Endothelial cell of umbilical vein (primary cell): Measurements from ENCODE around the gene PSAPL1. TPM values are rescaled to one million over a fixed set of nuclear protein-coding genes. Genes with fewer than 3 reads are reported as not detected.

Source experiments
- BruUV-seq: library from RNA; stranded (reverse); fragments of 400-500 nt; replicated peaks from 2 replicates; lab custom pipeline; 2021; lab: Mats Ljungman, UMichigan
- CTCF ChIA-PET: fragments of 300-600, 350-600 bp; sonication (Branson Sonifier 250); formaldehyde crosslinking; loops from one replicate; lab custom pipeline; 2021; ENCODE audit warnings: antibody characterized with exemption, inconsistent platforms; lab: Charles Lee
- POLR2A ChIA-PET: fragments of 300-600, 350-600 bp; sonication (Branson Sonifier 250); formaldehyde crosslinking; loops from one replicate; lab custom pipeline; 2021; ENCODE audit warnings: antibody characterized with exemption, inconsistent platforms; lab: Charles Lee
- DNase-seq: peaks from one replicate; pipeline ENCODE4 v3.0.0-alpha.2; 2011; ENCODE audit warnings: low read depth, low spot score
- FAIRE-seq: peaks from 2 replicates; lab custom pipeline; 2011; peaks lifted over from hg19 to GRCh38; lab: Jason Lieb, UNC
- H2AFZ ChIP-seq: 2 replicates; pipeline ENCODE4 v1.6.0; 2012; ENCODE audit warnings: low read depth, low read length, control low read depth, inconsistent platforms
- H3K27ac ChIP-seq: 2 replicates; pipeline ENCODE4 v1.5.1; 2011; ENCODE audit warnings: low read depth, mild to moderate bottlenecking, control low read depth, low read length, moderate library complexity; ENCODE audit not compliant: insufficient read depth
- H3K27me3 ChIP-seq, 2 experiments: 2 replicates each; pipeline versions ENCODE4 v1.6.0 to v1.6.1; 2011; ENCODE audit warnings: low read length in 2 of 2, mixed read lengths in 1 of 2; ENCODE audit not compliant: control insufficient read depth in 2 of 2, insufficient read depth in 2 of 2
- H3K36me3 ChIP-seq, 2 experiments: 2 replicates in 1 of 2; 3 replicates in 1 of 2; pipeline ENCODE4 v1.5.1; 2011; ENCODE audit warnings: low read length in 2 of 2, mild to moderate bottlenecking in 1 of 2, moderate library complexity in 1 of 2; ENCODE audit not compliant: control insufficient read depth in 2 of 2, insufficient read depth in 2 of 2; ENCODE audit errors: extremely low read depth in 1 of 2
- H3K4me1 ChIP-seq: 3 replicates; pipeline ENCODE4 v1.5.1; 2011; ENCODE audit warnings: mild to moderate bottlenecking, low read length; ENCODE audit not compliant: control insufficient read depth, insufficient read depth; ENCODE audit errors: extremely low read depth
- H3K4me2 ChIP-seq: 2 replicates; pipeline ENCODE4 v1.6.1; 2011; ENCODE audit warnings: low read length, control low read depth, mixed read lengths; ENCODE audit not compliant: insufficient read depth
- H3K4me3 ChIP-seq, 3 experiments: fragments of 200-600 bp in 1 of 3; sonication (generic), shearing (Covaris generic) in 1 of 3; replicated peaks in 1 of 3; 2 replicates each; pipeline ENCODE4 v1.5.1; 2011 to 2016; ENCODE audit warnings: control low read depth in 3 of 3, low read length in 3 of 3, mild to moderate bottlenecking in 2 of 3, inconsistent platforms in 1 of 3, low read depth in 1 of 3, moderate library complexity in 1 of 3; ENCODE audit not compliant: insufficient read depth in 1 of 3
- H3K79me2 ChIP-seq: 2 replicates; pipeline ENCODE4 v1.6.0; 2012; ENCODE audit warnings: low read length, inconsistent platforms; ENCODE audit not compliant: control insufficient read depth, insufficient read depth
- H3K9ac ChIP-seq: replicated peaks from 2 replicates; pipeline ENCODE3; 2011; ENCODE audit warnings: low read length, control low read depth; ENCODE audit not compliant: insufficient read depth; ENCODE audit errors: extremely low read depth
- H3K9me1 ChIP-seq: replicated peaks from 3 replicates; pipeline ENCODE4 v1.6.0; 2011; ENCODE audit warnings: mild to moderate bottlenecking, low read length; ENCODE audit not compliant: control insufficient read depth, insufficient read depth; ENCODE audit errors: extremely low read depth
- H3K9me3 ChIP-seq: replicated peaks from 2 replicates; pipeline ENCODE4 v1.5.1; 2012; ENCODE audit warnings: low read length, inconsistent platforms; ENCODE audit not compliant: control insufficient read depth, insufficient read depth
- H4K20me1 ChIP-seq: replicated peaks from 2 replicates; pipeline ENCODE3; 2011; ENCODE audit warnings: mild to moderate bottlenecking, low read length; ENCODE audit not compliant: control insufficient read depth, insufficient read depth; ENCODE audit errors: extremely low read depth
- EZH2 ChIP-seq: IDR thresholded peaks from 2 replicates; pipeline ENCODE4 v1.6.1; 2012; ENCODE audit warnings: borderline replicate concordance, low read depth, mild to moderate bottlenecking, moderate library complexity, low read length, inconsistent platforms; ENCODE audit not compliant: severe bottlenecking
- FOS ChIP-seq: IDR thresholded peaks from 2 replicates; pipeline ENCODE4 v1.6.1; 2011; ENCODE audit warnings: mild to moderate bottlenecking, low read length, moderate library complexity, borderline replicate concordance; ENCODE audit not compliant: insufficient read depth
- GATA2 ChIP-seq: IDR thresholded peaks from 2 replicates; pipeline ENCODE4 v1.7.0; 2011; ENCODE audit warnings: low read depth, mild to moderate bottlenecking, moderate library complexity, mixed read lengths, low read length; ENCODE audit not compliant: insufficient read length, insufficient read depth
- JUN ChIP-seq: IDR thresholded peaks from 2 replicates; pipeline ENCODE4 v1.6.1; 2011; ENCODE audit warnings: borderline replicate concordance, low read depth; ENCODE audit not compliant: insufficient read length, insufficient read depth
- MYC ChIP-seq: IDR thresholded peaks from one replicate; pipeline ENCODE4 v1.6.1; 2011; ENCODE audit warnings: mild to moderate bottlenecking, low read depth, low read length
- POLR2A ChIP-seq: IDR thresholded peaks from 2 replicates; pipeline ENCODE4 v1.6.1; 2012; ENCODE audit warnings: low read depth, mild to moderate bottlenecking, control low read depth, low read length
- POLR2AphosphoS5 ChIP-seq: IDR thresholded peaks from 2 replicates; pipeline ENCODE4 v1.6.1; 2012; ENCODE audit warnings: low read depth, mild to moderate bottlenecking, control low read depth, low read length, moderate library complexity; ENCODE audit not compliant: insufficient read depth
- dilution Hi-C: fragments of 300-500 bp; cut with MboI; formaldehyde crosslinking; loops from one replicate; pipeline ENCODE4 v1.15.0; 2019; ENCODE audit warnings: low sequenced_read_pairs; ENCODE audit not compliant: extremely low pct_ligation_motif_present
- intact Hi-C: fragments of 100-400 bp; cut with micrococcal nuclease; formaldehyde crosslinking; loops from one replicate; pipeline ENCODE4 v1.10.0; 2022
- polyA plus RNA-seq, 4 experiments: library from polyadenylated mRNA; depleted of rRNA in 3 of 4; stranded (reverse) in 3 of 4; unstranded in 1 of 4; fragments of >200 nt; gene quantifications; 2 replicates each; pipeline versions ENCODE4 v1.2.1 to v1.2.3, GENCODE V29; 2011 to 2012; ENCODE audit warnings: missing spikeins in 1 of 4
- total RNA-seq: library from RNA; stranded (reverse); gene quantifications from 2 replicates; pipeline ENCODE4 v1.2.3, GENCODE V29; 2021
- TF ChIP-seq, protein P1 (sequence below): IDR thresholded peaks from 2 replicates; pipeline ENCODE4 v1.6.1; 2011; ENCODE audit not compliant: insufficient read depth, insufficient read length
- TF ChIP-seq, protein P2 (sequence below), 2 donors: IDR thresholded peaks; 1 replicate in 1 of 2; 2 replicates in 1 of 2; pipeline ENCODE4 v1.5.1; 2011; ENCODE audit warnings: low read length in 2 of 2, mild to moderate bottlenecking in 2 of 2, moderate library complexity in 2 of 2, control low read depth in 1 of 2, inconsistent platforms in 1 of 2, low read depth in 1 of 2; ENCODE audit not compliant: insufficient read depth in 1 of 2; ENCODE audit errors: extremely low read depth in 1 of 2

The PSAPL1 gene
- total and polyA plus RNA-seq, 2 donors (not counting 3 experiments of a cell fraction or from before 2014, with no cell fraction given), result not detected

DNA sequence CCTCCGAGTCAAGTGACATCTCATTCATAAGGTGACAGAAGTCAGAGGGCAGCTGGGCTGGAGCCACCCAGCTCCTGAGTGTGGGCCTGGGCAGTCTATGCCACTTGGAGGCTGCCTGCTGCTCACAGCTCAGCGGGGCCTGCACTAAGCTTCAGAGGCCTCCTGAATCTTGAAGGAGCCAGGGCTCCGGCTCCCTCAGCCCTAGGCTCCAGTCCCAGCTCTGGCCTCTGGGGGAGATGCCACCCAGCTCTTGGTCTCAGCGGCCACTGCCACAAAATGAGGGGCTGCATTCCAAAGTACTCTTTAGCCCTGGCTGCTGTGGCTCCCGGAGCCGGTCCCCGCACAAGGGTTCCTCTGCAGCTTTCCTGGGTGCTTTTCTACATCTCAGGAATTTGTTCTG, 32.7 kb upstream of the PSAPL1 start:
- no peaks in the 10 kb centered on the region for H3K27me3 ChIP-seq
- H3K4me2 ChIP-seq, result no peak overlapping the region
- DNase-seq (no peak), FAIRE-seq (no peak)
- ChIA-PET CTCF (no interaction called here), POLR2A (no interaction called here)
- H3K27ac ChIP-seq, result no peak overlapping the region
- H3K9me1 ChIP-seq, result no peaks in the 10 kb centered on the region
- BruUV-seq, result no TSS peak
- H3K9ac ChIP-seq, result no peak overlapping the region
- no peaks in the 10 kb centered on the region for H4K20me1 ChIP-seq
- no peaks in the 10 kb centered on the region for H3K9me3 ChIP-seq
- H3K4me1 ChIP-seq, result no peaks in the 10 kb centered on the region
- no peak overlapping the region for H3K4me3 ChIP-seq
- H3K79me2 ChIP-seq, result no peaks in the 10 kb centered on the region
- H3K36me3 ChIP-seq, result no peaks in the 10 kb centered on the region
- intact Hi-C loops (no loop called here), dilution Hi-C loops (no loop called here)
- TF ChIP-seq POLR2A, result no peak
- TF ChIP-seq GATA2, result no peak
- no peak for TF ChIP-seq FOS
- no peak for TF ChIP-seq EZH2
- no peak for TF ChIP-seq MYC
- TF ChIP-seq, protein P1, sequence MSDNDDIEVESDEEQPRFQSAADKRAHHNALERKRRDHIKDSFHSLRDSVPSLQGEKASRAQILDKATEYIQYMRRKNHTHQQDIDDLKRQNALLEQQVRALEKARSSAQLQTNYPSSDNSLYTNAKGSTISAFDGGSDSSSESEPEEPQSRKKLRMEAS, result no peak
- no peak for TF ChIP-seq JUN
- TF ChIP-seq, protein P2, sequence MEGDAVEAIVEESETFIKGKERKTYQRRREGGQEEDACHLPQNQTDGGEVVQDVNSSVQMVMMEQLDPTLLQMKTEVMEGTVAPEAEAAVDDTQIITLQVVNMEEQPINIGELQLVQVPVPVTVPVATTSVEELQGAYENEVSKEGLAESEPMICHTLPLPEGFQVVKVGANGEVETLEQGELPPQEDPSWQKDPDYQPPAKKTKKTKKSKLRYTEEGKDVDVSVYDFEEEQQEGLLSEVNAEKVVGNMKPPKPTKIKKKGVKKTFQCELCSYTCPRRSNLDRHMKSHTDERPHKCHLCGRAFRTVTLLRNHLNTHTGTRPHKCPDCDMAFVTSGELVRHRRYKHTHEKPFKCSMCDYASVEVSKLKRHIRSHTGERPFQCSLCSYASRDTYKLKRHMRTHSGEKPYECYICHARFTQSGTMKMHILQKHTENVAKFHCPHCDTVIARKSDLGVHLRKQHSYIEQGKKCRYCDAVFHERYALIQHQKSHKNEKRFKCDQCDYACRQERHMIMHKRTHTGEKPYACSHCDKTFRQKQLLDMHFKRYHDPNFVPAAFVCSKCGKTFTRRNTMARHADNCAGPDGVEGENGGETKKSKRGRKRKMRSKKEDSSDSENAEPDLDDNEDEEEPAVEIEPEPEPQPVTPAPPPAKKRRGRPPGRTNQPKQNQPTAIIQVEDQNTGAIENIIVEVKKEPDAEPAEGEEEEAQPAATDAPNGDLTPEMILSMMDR (IDR thresholded peaks at IDR 0.05; ENCODE audit: extremely low read depth in 1 of 2, insufficient read depth in 1 of 2, low read depth in 1 of 2, low read length in 2 of 2), result no peak
- TF ChIP-seq POLR2AphosphoS5, result no peak
- no peak overlapping the region for H2AFZ ChIP-seq
